NCI-H1092 (cell line): ENCODE measurements around the gene SMG5.

Source experiments
- DNase-seq: peaks from one replicate; lab custom pipeline; 2025; lab: John Stamatoyannopoulos, UW

Gene SMG5

DNA sequence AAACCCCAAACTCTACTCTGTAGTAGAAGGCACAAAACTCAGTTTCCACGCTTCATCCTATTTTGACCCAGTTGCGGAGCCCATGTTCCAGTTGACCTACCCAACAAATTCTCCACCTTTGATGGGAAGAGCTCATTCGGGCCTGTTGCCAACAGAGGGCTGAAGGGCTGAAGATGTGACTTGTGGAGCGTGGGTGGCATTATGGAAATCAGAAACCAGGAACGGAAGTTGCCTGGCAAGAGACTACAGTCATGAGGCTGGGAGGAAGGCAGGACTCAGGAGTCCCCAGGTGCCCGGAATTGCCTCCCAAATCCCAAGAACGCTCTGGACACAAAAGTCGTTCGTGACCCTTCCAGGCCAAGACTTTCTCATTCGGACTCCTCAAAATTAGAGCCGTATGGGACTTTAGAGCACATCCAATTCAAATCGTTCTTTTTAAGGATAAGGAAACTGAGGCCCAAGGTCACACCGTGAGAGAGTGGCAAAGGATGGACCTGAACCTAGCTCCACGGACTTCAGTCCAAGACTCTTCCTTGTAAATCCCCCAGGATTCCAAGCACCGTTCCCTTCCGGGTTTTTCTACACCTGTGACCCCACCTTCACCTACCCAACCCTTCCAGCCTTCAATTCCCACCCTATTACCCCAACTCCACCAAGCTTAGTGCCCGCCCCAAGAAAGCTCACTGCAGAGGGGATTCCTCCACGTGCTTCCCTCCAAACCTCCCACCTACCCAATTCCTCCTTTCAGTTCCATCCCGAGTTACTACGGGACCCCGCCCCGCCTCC is 739 bp downstream of the SMG5 start:
- no peak for DNase-seq

- no peak for DNase-seq
Measured at GRCh38 chr1:156281281-156281680, 1.3 kb downstream of the SMG5 start.

- DNase-seq = no peak
Measured at GRCh38 chr1:156279837-156280236, 2.8 kb downstream of the SMG5 start.

- no peak for DNase-seq
Measured at GRCh38 chr1:156276966-156277381, 5.7 kb downstream of the SMG5 start.

- DNase-seq = no peak
Measured at GRCh38 chr1:156276532-156276931, 6.1 kb downstream of the SMG5 start.

- DNase-seq = no peak
Measured at GRCh38 chr1:156270314-156270713, 12.3 kb downstream of the SMG5 start.

- no peak for DNase-seq
Measured at GRCh38 chr1:156268336-156268735, 14.3 kb downstream of the SMG5 start.

- no peak for DNase-seq
Measured at GRCh38 chr1:156266051-156266450, 16.6 kb downstream of the SMG5 start.

DNA sequence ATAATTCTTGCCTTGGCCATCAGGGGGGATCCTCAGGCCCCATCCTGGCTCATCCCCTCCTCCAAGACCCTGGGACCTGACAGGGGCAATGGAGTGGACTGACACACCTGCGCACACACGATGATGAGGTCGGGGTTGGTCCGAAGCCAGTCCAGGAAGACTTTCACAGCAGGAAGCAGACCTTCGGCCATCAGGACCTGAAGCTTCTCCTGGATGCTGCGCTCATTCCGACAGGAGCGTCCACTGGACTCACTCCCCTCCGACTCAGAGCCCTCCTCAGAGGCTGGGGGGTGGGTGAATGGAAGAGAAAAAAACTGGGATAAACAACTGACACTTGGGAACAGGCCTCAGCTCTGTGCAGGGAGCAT is 19.4 kb downstream of the SMG5 start:
- no peak for DNase-seq

DNA sequence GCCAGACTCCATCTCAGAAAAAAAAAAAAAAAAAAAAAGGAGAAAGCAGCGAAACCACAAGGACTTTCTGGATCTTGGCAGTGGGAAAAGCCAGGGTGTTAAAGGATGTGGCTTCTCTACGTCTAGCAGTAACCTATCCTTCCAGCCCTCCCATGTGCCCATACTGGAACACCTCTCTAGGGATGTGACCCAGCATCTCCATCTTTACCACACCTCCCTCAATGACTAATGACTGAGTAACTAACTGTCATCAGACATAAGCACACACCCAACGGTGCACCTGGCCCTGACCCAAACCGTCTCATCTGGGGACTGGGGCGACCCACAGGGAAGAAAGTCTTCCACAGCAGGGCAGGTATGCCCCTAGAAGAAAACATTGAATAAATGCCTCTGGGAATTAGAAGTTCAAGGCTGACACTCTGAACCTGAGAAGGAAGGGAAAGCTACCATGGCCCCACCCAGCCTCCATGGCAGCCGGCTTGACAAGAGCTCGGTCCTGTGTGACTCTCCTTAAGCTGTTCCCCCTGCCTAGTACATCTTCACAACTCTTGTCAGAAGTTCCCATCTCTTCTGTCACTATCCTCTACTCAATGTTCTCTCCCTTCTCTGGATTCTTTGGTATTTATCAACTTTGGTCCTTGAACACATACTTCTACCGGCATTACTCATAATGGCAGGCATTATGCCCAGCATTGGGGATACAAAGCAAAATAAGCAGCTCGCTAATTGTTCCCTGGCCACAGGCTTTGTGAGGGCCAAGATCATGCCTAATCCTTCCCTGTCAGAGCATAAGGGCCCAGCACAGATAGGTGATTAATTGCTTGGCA is 20.0 kb downstream of the SMG5 start:
- no peak for DNase-seq

GRCh38 chr1:156260896-156261295 is 21.7 kb downstream of the SMG5 start:
- DNase-seq = no peak

- DNase-seq = no peak
Measured at GRCh38 chr1:156259805-156260204, 22.8 kb downstream of the SMG5 start.

DNA sequence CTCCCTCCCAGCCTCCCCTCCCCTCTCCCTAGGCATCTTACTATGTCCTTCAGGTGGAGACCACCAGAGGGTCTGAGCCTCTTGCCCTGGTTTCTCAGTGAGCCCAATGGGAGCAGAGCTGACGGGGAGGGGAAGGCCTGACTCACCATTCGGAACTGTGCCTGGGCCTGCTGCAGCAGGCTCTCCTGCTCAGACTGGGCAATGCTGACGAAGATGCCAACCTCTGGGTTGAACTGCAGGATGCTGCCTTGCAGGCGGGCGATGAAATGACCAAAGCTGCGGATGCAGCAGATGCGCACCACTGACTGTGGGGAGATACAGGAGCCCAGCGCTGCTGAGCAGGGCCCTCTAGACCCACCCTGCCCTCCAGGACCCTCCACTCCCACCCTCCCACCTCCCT is 23.8 kb downstream of the SMG5 start:
- no peak for DNase-seq

- no peak for DNase-seq
Measured at GRCh38 chr1:156257711-156258110, 24.9 kb downstream of the SMG5 start.

GRCh38 chr1:156253634-156254033 is 29.0 kb downstream of the SMG5 start:
- no peak for DNase-seq

DNA sequence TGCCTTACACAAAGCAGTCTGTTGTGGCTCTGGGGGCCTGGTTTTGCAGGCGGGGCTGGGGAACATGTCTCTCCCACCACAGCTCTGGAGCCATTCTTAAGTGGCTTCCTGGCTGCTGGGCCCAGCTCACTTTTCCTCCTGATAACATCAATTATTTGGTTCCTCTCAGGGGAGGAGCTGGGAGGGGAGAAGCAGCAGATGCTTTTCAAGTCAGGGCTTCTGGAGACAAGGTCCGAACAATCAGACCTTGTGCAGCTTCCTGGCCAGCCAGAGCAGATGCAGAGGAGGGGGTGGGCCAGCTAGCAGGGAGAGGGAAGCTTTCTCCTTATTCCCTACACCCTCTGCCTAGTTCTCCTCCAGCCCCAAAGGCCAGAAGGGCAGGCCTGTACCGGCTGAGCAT is 31.1 kb downstream of the SMG5 start:
- no peak for DNase-seq

DNA sequence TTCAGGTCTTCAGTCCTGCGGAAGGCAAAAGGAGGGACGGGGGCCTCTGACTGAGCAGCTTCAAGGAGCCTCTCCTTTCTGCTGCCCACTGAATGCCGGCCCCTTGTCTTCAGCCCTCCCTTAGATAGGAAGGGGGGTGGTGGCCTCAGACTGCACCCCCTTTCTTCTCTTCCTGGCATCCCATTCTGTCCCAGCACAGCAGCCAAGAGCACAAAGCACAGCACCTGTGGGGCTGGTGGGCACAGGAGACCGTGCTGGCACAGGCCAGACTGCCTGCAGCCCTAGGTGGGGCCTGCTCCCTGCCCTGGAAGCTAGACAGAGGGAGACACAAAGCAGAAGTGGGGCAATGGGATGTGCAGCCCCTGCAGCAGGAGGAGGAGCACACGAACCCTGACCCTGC is 33.0 kb downstream of the SMG5 start:
- no peak for DNase-seq

DNA sequence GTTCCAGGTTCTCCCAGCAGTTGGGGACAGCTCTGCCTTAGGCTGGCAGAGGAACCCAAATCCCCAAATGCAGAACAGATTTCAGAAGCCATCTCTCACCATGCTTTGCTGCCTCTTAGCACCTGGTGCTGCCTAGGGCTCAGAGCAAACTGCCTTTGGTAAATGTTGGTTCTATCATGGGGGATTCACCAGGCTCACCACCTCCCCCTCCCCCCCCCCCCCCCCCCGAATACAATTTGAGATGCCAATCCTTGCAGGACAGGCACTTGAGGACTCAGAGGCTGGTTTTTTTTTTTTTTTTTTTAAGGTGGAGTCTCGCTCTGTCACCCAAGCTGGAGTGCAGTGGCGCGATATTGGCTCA is 34.3 kb downstream of the SMG5 start:
- no peak for DNase-seq

DNA sequence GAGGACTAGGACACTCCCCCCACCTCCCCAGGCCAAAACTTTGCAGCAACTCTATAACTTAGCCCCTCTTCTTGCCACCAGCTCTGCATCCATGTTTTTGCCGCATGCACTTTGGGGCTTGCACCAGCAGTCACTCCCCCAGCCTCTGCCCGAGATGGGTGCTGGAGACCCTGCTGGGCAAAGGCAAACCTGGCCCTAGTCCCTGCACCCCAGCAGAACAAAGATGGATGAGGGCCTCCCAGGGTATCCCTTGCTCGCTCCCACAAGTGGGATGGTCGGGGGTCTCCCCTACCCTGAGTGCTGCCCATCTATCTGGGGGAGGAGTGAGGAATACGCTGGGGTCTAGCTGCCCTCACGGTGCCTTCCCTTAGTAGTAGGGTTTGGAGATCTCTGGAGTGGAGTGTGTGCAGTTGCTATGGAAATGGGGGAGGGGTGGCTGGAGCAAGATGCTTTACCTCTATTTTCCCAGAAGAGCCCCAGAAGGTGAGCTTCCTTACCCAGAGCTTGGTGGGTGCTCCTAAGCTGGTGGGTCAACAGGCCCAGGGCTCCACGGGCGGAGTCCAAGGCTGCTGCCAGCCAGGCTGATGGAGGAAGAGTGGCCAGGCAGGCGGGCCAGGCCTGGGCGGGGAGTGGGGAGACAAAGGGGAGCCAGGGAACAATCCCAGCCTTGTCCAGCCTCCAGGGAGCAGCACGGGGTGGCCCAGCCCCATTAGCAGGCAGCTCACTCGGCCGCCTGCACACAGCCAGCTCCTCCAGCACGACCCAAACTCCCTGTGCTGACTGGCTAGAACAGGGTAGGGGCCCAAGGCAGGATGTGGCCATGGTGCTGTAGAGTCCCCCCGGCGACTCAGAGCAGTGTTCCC is 34.9 kb downstream of the SMG5 start, which contains the start of gene PAQR6:
Gene PAQR6 (minus strand): TSS at position 597 of the 863 bp plus-strand sequence. CDS start 1,325 bp downstream, outside the sequence.
- DNase-seq = no peak

DNA sequence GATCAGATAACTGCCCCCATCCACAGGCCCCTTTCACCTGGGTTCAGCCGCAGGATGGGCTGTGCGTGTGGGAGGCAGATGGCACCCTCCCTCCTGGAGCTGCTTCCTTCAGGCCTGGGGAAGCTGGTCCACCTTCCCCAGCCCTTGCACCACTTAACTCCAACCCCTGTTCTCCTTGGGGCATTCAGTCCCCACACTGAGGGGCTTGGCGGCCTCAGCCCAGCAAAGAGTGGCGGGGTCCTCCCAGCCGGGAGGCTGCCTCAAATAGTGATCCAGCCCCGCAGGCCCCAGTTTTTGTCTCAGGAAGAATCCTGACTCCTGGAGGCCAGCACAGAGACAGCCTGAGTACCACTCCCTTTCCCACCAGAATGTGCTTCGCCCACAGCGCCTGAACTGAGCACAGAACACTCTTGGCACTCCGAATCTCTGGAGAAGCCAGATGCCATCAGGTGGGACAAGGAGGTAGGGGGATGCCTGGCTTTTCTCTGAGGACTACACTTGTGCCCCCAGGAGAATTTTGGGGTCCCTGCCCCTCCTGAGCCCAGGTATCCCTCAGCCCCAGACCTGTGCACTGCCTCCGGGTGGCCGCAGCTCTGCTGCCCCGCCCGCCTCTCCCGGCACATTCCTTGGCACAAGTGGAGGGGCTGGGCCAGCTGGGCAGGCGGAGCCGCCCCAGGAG is 35.7 kb downstream of the SMG5 start:
- no peak for DNase-seq

DNA sequence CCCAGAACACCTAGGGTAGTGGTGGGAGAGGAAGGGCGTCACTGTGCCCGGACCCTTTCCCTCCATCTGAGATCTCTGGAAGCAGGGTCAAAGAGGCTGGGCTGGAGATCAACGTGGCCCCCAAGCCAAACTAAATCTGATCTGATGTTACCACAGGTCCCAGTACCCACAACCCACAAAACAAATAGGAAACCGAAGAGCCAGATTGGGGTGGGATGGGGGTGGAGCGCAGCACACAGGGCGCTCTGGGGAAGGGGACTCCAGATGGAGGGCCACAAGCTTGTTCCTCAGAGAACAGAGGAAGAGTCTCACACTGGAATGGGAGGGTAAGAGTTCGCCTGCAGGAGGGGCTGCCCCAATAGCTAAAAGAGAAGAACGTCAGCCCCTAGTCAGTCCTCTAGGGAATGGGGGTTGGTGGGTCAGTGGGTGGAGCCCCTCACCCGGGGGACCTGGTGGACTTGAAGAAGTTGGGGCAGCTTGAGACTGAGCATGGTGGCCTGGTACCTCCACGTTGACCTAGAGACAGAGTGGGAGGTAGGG is 36.3 kb downstream of the SMG5 start:
- no peak for DNase-seq
